K562 (cell line): Measurements from ENCODE around the gene LDB1. TPM values are rescaled to one million over a fixed set of nuclear protein-coding genes. Genes with fewer than 3 reads are reported as not detected.

Experiments used
- ATAC-seq: fragments of 200-7000 bp; cut with Tn5 transposase; 3 replicates; pipeline ENCODE4 v1.9.1; 2020; ENCODE audit warnings: moderate library complexity
- BruUV-seq: library from RNA; stranded (reverse); fragments of 400-500 nt; replicated peaks from 2 replicates; lab custom pipeline; 2021; lab: Mats Ljungman, UMichigan
- CTCF ChIA-PET: fragments of 300-600 bp; formaldehyde crosslinking; extraction: SDS; loops from one replicate; lab custom pipeline; 2021; ENCODE audit warnings: low intra/inter-chr PET ratio; lab: Yijun Ruan, JAX
- POLR2A ChIA-PET: fragments of 300-600, 350-650 bp; sonication (Branson Sonifier 250); formaldehyde crosslinking; extraction: SDS; loops from one replicate; lab custom pipeline; 2021; ENCODE audit warnings: antibody characterized with exemption, inconsistent platforms; lab: Yijun Ruan, JAX
- DNase-seq, 4 experiments: peaks; one replicate each; pipeline versions ENCODE4 v3.0.0 to v3.0.0-alpha.2; 2011 to 2018; ENCODE audit warnings: low spot score in 3 of 4, mixed read lengths in 3 of 4; ENCODE audit errors: extremely low read depth in 1 of 4
- FAIRE-seq: peaks from 2 replicates; lab custom pipeline; 2011; peaks lifted over from hg19 to GRCh38; lab: Jason Lieb, UNC
- H2AFZ ChIP-seq: 2 replicates; pipeline ENCODE4 v1.6.0; 2011; ENCODE audit warnings: low read depth, low read length, control low read depth, inconsistent platforms
- H3K27ac ChIP-seq: fragments of 200-600 bp; 3 replicates; pipeline ENCODE4 v1.8.0; 2011; ENCODE audit warnings: low read depth, mild to moderate bottlenecking, control low read depth, inconsistent platforms, low read length, moderate library complexity, mixed read lengths; ENCODE audit errors: extremely low read depth
- H3K27me3 ChIP-seq, 2 experiments: fragments of 300-600 bp in 1 of 2; 2 replicates in 1 of 2; 3 replicates in 1 of 2; pipeline versions ENCODE4 v1.6.0 to v1.8.0; 2011; ENCODE audit warnings: inconsistent platforms in 2 of 2, low read length in 2 of 2, mild to moderate bottlenecking in 1 of 2, mixed read lengths in 1 of 2, moderate library complexity in 1 of 2; ENCODE audit not compliant: control insufficient read depth in 2 of 2, insufficient read depth in 2 of 2
- H3K36me3 ChIP-seq: fragments of 300-600 bp; 3 replicates; pipeline ENCODE4 v1.8.0; 2011; ENCODE audit warnings: mild to moderate bottlenecking, low read length, inconsistent platforms; ENCODE audit not compliant: control insufficient read depth, insufficient read depth
- H3K4me1 ChIP-seq, 2 experiments: fragments of 200-600 bp in 1 of 2; replicated peaks in 1 of 2; 2 replicates in 1 of 2; 3 replicates in 1 of 2; pipeline versions ENCODE4 v1.5.1 to v1.8.0; 2011; ENCODE audit warnings: inconsistent platforms in 2 of 2, low read length in 2 of 2, mild to moderate bottlenecking in 1 of 2, mixed read lengths in 1 of 2, moderate library complexity in 1 of 2; ENCODE audit not compliant: control insufficient read depth in 2 of 2, insufficient read depth in 2 of 2
- H3K4me2 ChIP-seq: 2 replicates; pipeline ENCODE4 v1.6.1; 2011; ENCODE audit warnings: low read length, control low read depth, inconsistent platforms, mixed read lengths; ENCODE audit not compliant: insufficient read depth
- H3K4me3 ChIP-seq: fragments of 200-600 bp; sonication (generic), shearing (Covaris generic); 2 replicates; pipeline ENCODE4 v1.5.1; 2016; ENCODE audit warnings: control low read depth, inconsistent platforms
- H3K79me2 ChIP-seq: fragments of 200-600 bp; 3 replicates; pipeline ENCODE4 v1.8.0; 2011; ENCODE audit warnings: low read length, inconsistent platforms; ENCODE audit not compliant: control insufficient read depth, insufficient read depth
- H3K9ac ChIP-seq, 2 experiments: 2 replicates each; pipeline versions ENCODE4 v1.6.0 to v1.6.1; 2011; ENCODE audit warnings: low read depth in 2 of 2, low read length in 2 of 2, control low read depth in 1 of 2, inconsistent platforms in 1 of 2, mild to moderate bottlenecking in 1 of 2, mixed read lengths in 1 of 2; ENCODE audit not compliant: insufficient read depth in 1 of 2
- H3K9me1 ChIP-seq: one replicate; pipeline ENCODE4 v1.6.0; 2011; ENCODE audit warnings: inconsistent platforms, mild to moderate bottlenecking, low read length, moderate library complexity; ENCODE audit not compliant: control insufficient read depth, insufficient read depth
- H3K9me3 ChIP-seq: replicated peaks from 2 replicates; pipeline ENCODE4 v1.5.1; 2011; ENCODE audit warnings: low read depth, low read length, inconsistent platforms; ENCODE audit not compliant: control insufficient read depth, insufficient read depth
- H4K20me1 ChIP-seq: replicated peaks from 2 replicates; pipeline ENCODE4 v1.6.1; 2011; ENCODE audit warnings: low read length, inconsistent platforms, mixed read lengths; ENCODE audit not compliant: control insufficient read depth, insufficient read depth
- EGR1 ChIP-seq: fragments of 450-650 bp; conservative IDR thresholded peaks from 2 replicates; pipeline ENCODE4 v1.6.1; 2017; ENCODE audit warnings: mild to moderate bottlenecking
- EP400 ChIP-seq: fragments of 450-650 bp; IDR thresholded peaks from 2 replicates; pipeline ENCODE4 v1.6.1; 2017; ENCODE audit warnings: antibody characterized with exemption, mild to moderate bottlenecking, moderate library complexity
- FOSL1 ChIP-seq: fragments of 200-800 bp; sonication (Bioruptor generic); conservative IDR thresholded peaks from 2 replicates; pipeline ENCODE4 v1.6.1; 2016; ENCODE audit warnings: missing genetic modification characterization, missing compliant biosample characterization
- FOXA3 ChIP-seq, 2 experiments: fragments of 450-650 bp in 1 of 2; sonication (generic) in 1 of 2; formaldehyde crosslinking; IDR thresholded peaks in 1 of 2; conservative IDR thresholded peaks in 1 of 2; 2 replicates each; pipeline versions ENCODE4 v1.4.0 to v1.8.0; 2020 to 2022; ENCODE audit warnings: mild to moderate bottlenecking in 2 of 2, missing genetic modification reagents in 1 of 2
- GABPA ChIP-seq: fragments of 200-800 bp; sonication (Bioruptor generic); conservative IDR thresholded peaks from 2 replicates; pipeline ENCODE4 v1.6.1; 2016; ENCODE audit warnings: low read depth, missing genetic modification characterization, missing compliant biosample characterization
- GATA2 ChIP-seq: sonication (generic); formaldehyde crosslinking; IDR thresholded peaks from 2 replicates; pipeline ENCODE4 v1.4.0; 2020; ENCODE audit warnings: mild to moderate bottlenecking, missing genetic modification reagents
- HMG20A ChIP-seq: fragments of 450-650 bp; formaldehyde crosslinking; conservative IDR thresholded peaks from 2 replicates; pipeline ENCODE4 v1.4.0; 2020; ENCODE audit warnings: mild to moderate bottlenecking, mixed read lengths
- MCM3 ChIP-seq: fragments of 450-650 bp; IDR thresholded peaks from 2 replicates; pipeline ENCODE4 v1.6.1; 2016
- NCOA1 ChIP-seq: fragments of 450-650 bp; IDR thresholded peaks from 2 replicates; pipeline ENCODE4 v1.6.1; 2016; ENCODE audit warnings: low read depth
- NUFIP1 ChIP-seq: fragments of 450-650 bp; IDR thresholded peaks from 2 replicates; pipeline ENCODE4 v1.6.1; 2018; ENCODE audit not compliant: partially characterized antibody
- PHF8 ChIP-seq: fragments of 200-600 bp; sonication (generic); IDR thresholded peaks from 2 replicates; pipeline ENCODE4 v1.6.1; 2012; ENCODE audit warnings: mixed run types, mild to moderate bottlenecking, inconsistent platforms, low read length, moderate library complexity, borderline replicate concordance
- POLR2AphosphoS5 ChIP-seq: IDR thresholded peaks from 2 replicates; pipeline ENCODE4 v1.6.1; 2011; ENCODE audit warnings: mild to moderate bottlenecking, low read depth, low read length, moderate library complexity; ENCODE audit not compliant: control insufficient read depth, insufficient read depth
- SMARCA4 ChIP-seq: fragments of 450-650 bp; IDR thresholded peaks from 2 replicates; pipeline ENCODE4 v1.6.1; 2016
- SUPT5H ChIP-seq: fragments of 450-650 bp; IDR thresholded peaks from 2 replicates; pipeline ENCODE4 v1.6.1; 2016
- THRAP3 ChIP-seq: fragments of 450-650 bp; IDR thresholded peaks from 2 replicates; pipeline ENCODE4 v1.6.1; 2016; ENCODE audit warnings: mild to moderate bottlenecking, inconsistent platforms, borderline replicate concordance
- ZFP30 ChIP-seq: fragments of 250-450 bp; sonication (Bioruptor Pico); IDR thresholded peaks from 2 replicates; pipeline ENCODE4 v1.8.0; 2022; ENCODE audit warnings: moderate library complexity, mild to moderate bottlenecking, inconsistent platforms, borderline replicate concordance
- WGBS: fragments of 100-300 bp; shearing (Covaris generic); methylation state at CpG from one replicate; pipeline ENCODE4 v1.1.6; 2016; ENCODE audit warnings: low coverage, mixed read lengths; ENCODE audit not compliant: insufficient coverage; ENCODE audit errors: missing lambda C conversion rate; 5-methylcytosine and 5-hydroxymethylcytosine counted together
- in situ Hi-C: fragments of 300-500 bp; cut with MboI; formaldehyde crosslinking; loops from 4 replicates; pipeline ENCODE4 v1.15.0; 2018; ENCODE audit warnings: inconsistent platforms, mixed read lengths
- intact Hi-C: fragments of 100-400 bp; cut with micrococcal nuclease; formaldehyde crosslinking; loops from 2 replicates; pipeline ENCODE4 v1.14.2; 2022
- polyA plus RNA-seq, 8 experiments: library from polyadenylated mRNA; depleted of rRNA in 4 of 8; stranded (reverse) in 5 of 8; unstranded in 3 of 8; fragments of >200 nt; fragmentation: Nextera tagmentation in 2 of 8; fragmentation: Illumina TruSeq in 1 of 8; extraction: Ambion mirVana in 2 of 8; extraction: Trizol in 1 of 8; gene quantifications; 2 replicates each; pipeline versions ENCODE4 v1.2.1 to v1.2.3, GENCODE V29; 2011 to 2014; ENCODE audit warnings: inconsistent platforms in 1 of 8, missing spikeins in 1 of 8
- total RNA-seq, 7 experiments: library from RNA; depleted of rRNA in 6 of 7; stranded (reverse); fragments of >200 nt in 6 of 7; fragmentation: Illumina TruSeq in 2 of 7; extraction: Trizol in 2 of 7; gene quantifications; 2 replicates each; pipeline versions ENCODE4 v1.2.1 to v1.2.3, GENCODE V29; 2011 to 2021; ENCODE audit warnings: low replicate concordance in 1 of 7
- TF ChIP-seq, protein P1 (sequence below), 3 experiments: fragments of 200-800 bp in 1 of 3; fragments of 250-450 bp in 1 of 3; fragments of 450-650 bp in 1 of 3; sonication (Bioruptor Pico) in 1 of 3; sonication (Bioruptor generic) in 1 of 3; formaldehyde crosslinking in 1 of 3; IDR thresholded peaks; 2 replicates each; pipeline versions ENCODE4 v1.6.1 to v1.8.0; 2016 to 2022; ENCODE audit warnings: mild to moderate bottlenecking in 2 of 3, missing genetic modification characterization in 2 of 3, missing compliant biosample characterization in 1 of 3, moderate library complexity in 1 of 3
- TF ChIP-seq, protein P2 (sequence below): fragments of 450-650 bp; formaldehyde crosslinking; IDR thresholded peaks from 2 replicates; pipeline ENCODE4 v1.4.0; 2022; ENCODE audit warnings: missing genetic modification characterization

LDB1 gene
- total and polyA plus RNA-seq, 9 of the 15 experiments (the other 6 are each of a cell fraction or from before 2014, with no cell fraction given), result 1.9 to 137 (median 105) TPM

DNA sequence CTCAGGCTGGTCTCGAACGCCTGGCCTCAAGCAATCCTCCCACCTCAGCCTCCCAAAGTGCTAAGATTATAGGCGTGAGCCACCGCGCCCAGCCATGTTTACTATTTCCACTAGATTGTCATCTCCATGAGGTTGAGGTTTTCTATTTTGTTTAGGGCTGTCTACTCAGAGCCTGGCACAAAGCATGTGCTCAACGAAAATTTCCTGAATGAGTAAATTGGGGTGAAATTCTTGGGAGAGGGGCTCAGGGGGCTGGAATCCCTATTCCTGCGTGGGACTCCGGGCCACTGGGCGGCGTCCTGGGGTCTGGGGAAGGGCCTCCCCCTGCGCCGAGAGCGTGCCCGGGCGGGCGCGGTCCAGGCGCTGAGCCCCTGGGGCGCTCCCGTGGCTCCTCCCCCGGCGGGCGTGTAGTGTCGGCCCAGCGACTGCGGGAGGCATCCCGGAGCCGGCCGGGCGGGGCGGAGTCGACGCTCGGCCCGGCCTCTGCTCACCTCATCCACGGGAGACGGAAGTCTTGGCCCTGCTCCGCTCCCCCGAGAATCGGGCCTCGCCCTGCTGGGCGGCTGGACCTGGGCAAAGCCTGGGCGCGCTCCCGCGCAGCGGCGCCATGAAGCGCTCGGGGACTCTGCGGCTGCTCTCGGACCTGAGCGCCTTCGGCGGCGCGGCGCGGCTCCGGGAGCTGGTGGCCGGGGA lies 55.2 kb downstream of the LDB1 start, which contains the start of gene HPS6:
Gene HPS6 (plus strand): TSS at position 482 of the 693 bp plus-strand sequence. CDS start 126 bp downstream, at position 608.
- ATAC-seq (peak; percentile 97), DNase-seq (peak; percentile 88 to 90 (median 89)), FAIRE-seq (peak; percentile 67)
- WGBS, result under 1% methylated on average over 20 of the region's 61 CpGs
- Histone ChIP-seq H3K27ac (peak within 1 kb of the TSS; percentile 76), H3K9me1 (peaks cover 4% of the 10 kb centered on the region), H3K9ac (peak within 1 kb of the TSS; percentile 80 to 99), H4K20me1 (peaks cover 5% of the 10 kb centered on the region; the same call in 1 of the 2 replicates), H3K4me2 (peak within 1 kb of the TSS; percentile 84), H3K9me3 (no peaks in the 10 kb centered on the region), H3K4me3 (peak within 1 kb of the TSS; percentile 92), H3K27me3 (no peaks in the 10 kb centered on the region), H3K79me2 (peaks cover 21% of the 10 kb centered on the region), H3K4me1 (peaks cover 25 to 38% of the 10 kb centered on the region in 2 experiments; a peak in 4 of 5 replicates), H3K36me3 (peaks cover 9% of the 10 kb centered on the region; the same call in 1 of the 3 replicates), H2AFZ (peak within 1 kb of the TSS; percentile 92)
- POLR2A ChIA-PET, result interaction anchor here (1.0 kb wide), 1 partner anchor 224 kb away, joined by 4 read pairs; no protein-coding TSS in a partner anchor
- in situ Hi-C loops (no loop called here), intact Hi-C loops (loop anchor here (2.0 to 5.0 kb wide), 2 partner anchors 48 to 853 kb away; no protein-coding TSS in a partner anchor)
- CTCF ChIA-PET, result no interaction called here
- no TSS peak for BruUV-seq
- no peak for TF ChIP-seq MCM3
- TF ChIP-seq THRAP3, result no peak
- peak; percentile 64; the same call in 1 of the 2 replicates for TF ChIP-seq POLR2AphosphoS5
- TF ChIP-seq, protein P1, sequence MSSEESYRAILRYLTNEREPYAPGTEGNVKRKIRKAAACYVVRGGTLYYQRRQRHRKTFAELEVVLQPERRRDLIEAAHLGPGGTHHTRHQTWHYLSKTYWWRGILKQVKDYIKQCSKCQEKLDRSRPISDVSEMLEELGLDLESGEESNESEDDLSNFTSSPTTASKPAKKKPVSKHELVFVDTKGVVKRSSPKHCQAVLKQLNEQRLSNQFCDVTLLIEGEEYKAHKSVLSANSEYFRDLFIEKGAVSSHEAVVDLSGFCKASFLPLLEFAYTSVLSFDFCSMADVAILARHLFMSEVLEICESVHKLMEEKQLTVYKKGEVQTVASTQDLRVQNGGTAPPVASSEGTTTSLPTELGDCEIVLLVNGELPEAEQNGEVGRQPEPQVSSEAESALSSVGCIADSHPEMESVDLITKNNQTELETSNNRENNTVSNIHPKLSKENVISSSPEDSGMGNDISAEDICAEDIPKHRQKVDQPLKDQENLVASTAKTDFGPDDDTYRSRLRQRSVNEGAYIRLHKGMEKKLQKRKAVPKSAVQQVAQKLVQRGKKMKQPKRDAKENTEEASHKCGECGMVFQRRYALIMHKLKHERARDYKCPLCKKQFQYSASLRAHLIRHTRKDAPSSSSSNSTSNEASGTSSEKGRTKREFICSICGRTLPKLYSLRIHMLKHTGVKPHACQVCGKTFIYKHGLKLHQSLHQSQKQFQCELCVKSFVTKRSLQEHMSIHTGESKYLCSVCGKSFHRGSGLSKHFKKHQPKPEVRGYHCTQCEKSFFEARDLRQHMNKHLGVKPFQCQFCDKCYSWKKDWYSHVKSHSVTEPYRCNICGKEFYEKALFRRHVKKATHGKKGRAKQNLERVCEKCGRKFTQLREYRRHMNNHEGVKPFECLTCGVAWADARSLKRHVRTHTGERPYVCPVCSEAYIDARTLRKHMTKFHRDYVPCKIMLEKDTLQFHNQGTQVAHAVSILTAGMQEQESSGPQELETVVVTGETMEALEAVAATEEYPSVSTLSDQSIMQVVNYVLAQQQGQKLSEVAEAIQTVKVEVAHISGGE (CRISPR knock-in tag; IDR thresholded peaks at IDR 0.05), result no peak
- TF ChIP-seq PHF8, result peak; percentile 85; the same call in 1 of the 2 replicates
- TF ChIP-seq FOSL1 (tag), result peak; percentile 40
- TF ChIP-seq FOXA3 (CRISPR knock-in tag; conservative IDR thresholded peaks at IDR 0.05 in 1 of 2, IDR thresholded peaks at IDR 0.05 in 1 of 2), result peak in 1 of 2 experiments; percentile 52; a peak in 2 of 4 replicates
- TF ChIP-seq ZFP30, result no peak
- TF ChIP-seq NCOA1, result no peak
- TF ChIP-seq GATA2, result no peak
- peak; percentile 65 for TF ChIP-seq SUPT5H
- no peak for TF ChIP-seq HMG20A (CRISPR knock-in tag)
- TF ChIP-seq GABPA (tag), result peak; percentile 79
- TF ChIP-seq SMARCA4, result peak; percentile 11; the same call in 1 of the 2 replicates
- no peak for TF ChIP-seq EGR1
- peak; percentile 75 for TF ChIP-seq EP400
- no peak for TF ChIP-seq NUFIP1
- TF ChIP-seq, protein P2, sequence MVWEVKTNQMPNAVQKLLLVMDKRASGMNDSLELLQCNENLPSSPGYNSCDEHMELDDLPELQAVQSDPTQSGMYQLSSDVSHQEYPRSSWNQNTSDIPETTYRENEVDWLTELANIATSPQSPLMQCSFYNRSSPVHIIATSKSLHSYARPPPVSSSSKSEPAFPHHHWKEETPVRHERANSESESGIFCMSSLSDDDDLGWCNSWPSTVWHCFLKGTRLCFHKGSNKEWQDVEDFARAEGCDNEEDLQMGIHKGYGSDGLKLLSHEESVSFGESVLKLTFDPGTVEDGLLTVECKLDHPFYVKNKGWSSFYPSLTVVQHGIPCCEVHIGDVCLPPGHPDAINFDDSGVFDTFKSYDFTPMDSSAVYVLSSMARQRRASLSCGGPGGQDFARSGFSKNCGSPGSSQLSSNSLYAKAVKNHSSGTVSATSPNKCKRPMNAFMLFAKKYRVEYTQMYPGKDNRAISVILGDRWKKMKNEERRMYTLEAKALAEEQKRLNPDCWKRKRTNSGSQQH (CRISPR knock-in tag), result no peak
